Panc1 (cell line): ENCODE measurements around the gene PPM1K. TPM values are rescaled to one million over a fixed set of nuclear protein-coding genes. Genes with fewer than 3 reads are reported as not detected.

ENCODE experiments used
- ATAC-seq: fragments of 200-7000 bp; cut with Tn5 transposase; 2 replicates; pipeline ENCODE4 v1.9.1; 2020; ENCODE audit warnings: mild to moderate bottlenecking, moderate library complexity
- BruUV-seq: library from RNA; stranded (reverse); fragments of 400-500 nt; replicated peaks from 2 replicates; lab custom pipeline; 2021; lab: Mats Ljungman, UMichigan
- CTCF ChIA-PET: fragments of 300-600 bp; sonication (Branson Sonifier 250); formaldehyde crosslinking; loops from one replicate; lab custom pipeline; 2022; ENCODE audit warnings: antibody characterized with exemption; lab: Charles Lee
- POLR2A ChIA-PET: fragments of 300-600 bp; sonication (Branson Sonifier 250); formaldehyde crosslinking; loops from one replicate; lab custom pipeline; 2022; ENCODE audit warnings: antibody characterized with exemption; lab: Charles Lee
- DNase-seq: peaks from one replicate; pipeline ENCODE4 v3.0.0-alpha.2; 2010; ENCODE audit warnings: low read depth, low spot score
- H3K27ac ChIP-seq: 2 replicates; pipeline ENCODE4 v1.5.1; 2011; ENCODE audit warnings: mild to moderate bottlenecking, low read length, inconsistent platforms
- H3K27me3 ChIP-seq: fragments of 200-500 bp; sonication (Bioruptor generic); 2 replicates; pipeline ENCODE4 v1.6.0; 2014; ENCODE audit warnings: low read length, inconsistent platforms; ENCODE audit not compliant: control insufficient read depth, insufficient read depth
- H3K36me3 ChIP-seq: fragments of 200-500 bp; sonication (Bioruptor generic); 2 replicates; pipeline ENCODE4 v1.5.1; 2014; ENCODE audit warnings: inconsistent platforms, mild to moderate bottlenecking, low read length, moderate library complexity; ENCODE audit not compliant: control insufficient read depth, insufficient read depth
- H3K4me1 ChIP-seq: 2 replicates; pipeline ENCODE4 v1.5.1; 2011; ENCODE audit warnings: inconsistent platforms, mild to moderate bottlenecking, low read length, moderate library complexity; ENCODE audit not compliant: control insufficient read depth, insufficient read depth
- H3K4me3 ChIP-seq, 2 experiments: 2 replicates each; pipeline ENCODE4 v1.5.1; 2011 to 2012; ENCODE audit warnings: low read depth in 2 of 2, low read length in 2 of 2, mild to moderate bottlenecking in 2 of 2, inconsistent platforms in 1 of 2, moderate library complexity in 1 of 2
- H3K9me3 ChIP-seq: fragments of 200-500 bp; sonication (Bioruptor generic); 2 replicates; pipeline ENCODE4 v1.5.1; 2014; ENCODE audit warnings: low read depth, mild to moderate bottlenecking, inconsistent platforms, low read length, moderate library complexity; ENCODE audit not compliant: control insufficient read depth, insufficient read depth
- CTCF ChIP-seq: fragments of 450-650 bp; IDR thresholded peaks from 2 replicates; pipeline ENCODE4 v1.5.1; 2017; ENCODE audit warnings: mild to moderate bottlenecking
- POLR2AphosphoS5 ChIP-seq: IDR thresholded peaks from 2 replicates; pipeline ENCODE4 v1.6.1; 2012; ENCODE audit warnings: mild to moderate bottlenecking, low read depth, low read length, moderate library complexity
- REST ChIP-seq, 2 experiments: IDR thresholded peaks; 2 replicates each; pipeline ENCODE4 v1.6.1; 2011 to 2012; ENCODE audit warnings: low read depth in 2 of 2, control low read depth in 1 of 2, low read length in 1 of 2, mild to moderate bottlenecking in 1 of 2, moderate library complexity in 1 of 2; ENCODE audit not compliant: insufficient read depth in 1 of 2
- SIN3A ChIP-seq: IDR thresholded peaks from 2 replicates; pipeline ENCODE4 v1.6.1; 2012; ENCODE audit warnings: low read depth, mild to moderate bottlenecking, low read length, moderate library complexity, borderline replicate concordance; ENCODE audit not compliant: insufficient read depth
- TCF7L2 ChIP-seq: IDR thresholded peaks from 2 replicates; pipeline ENCODE4 v1.6.1; 2011; ENCODE audit warnings: mild to moderate bottlenecking, low read depth, low read length, inconsistent platforms
- in situ Hi-C: cut with HindIII; loops from 2 replicates; pipeline ENCODE4 v1.10.0; 2016; ENCODE audit warnings: low sequenced_read_pairs, low pct_unique_long_range_greater_than_20kb
- intact Hi-C: fragments of 100-400 bp; cut with micrococcal nuclease; formaldehyde crosslinking; loops from one replicate; pipeline ENCODE4 v1.10.0; 2022; ENCODE audit not compliant: unreplicated experiment
- total RNA-seq: library from RNA; stranded (reverse); gene quantifications from one replicate; pipeline ENCODE4 v1.2.1, GENCODE V29; 2021; ENCODE audit not compliant: unreplicated experiment

Gene PPM1K
- total RNA-seq, 1 experiment from 2014 or later: 2.1 TPM

GRCh38 chr4:88230969-88231771 is 53.2 kb downstream of the PPM1K start:
- no peak for DNase-seq
- intact Hi-C loops: no loop called here
- Histone ChIP-seq H3K36me3 (no peaks in the 10 kb centered on the region), H3K27ac (no peak overlapping the region), H3K4me3 (no peak overlapping the region), H3K9me3 (no peaks in the 10 kb centered on the region), H3K27me3 (no peaks in the 10 kb centered on the region), H3K4me1 (no peaks in the 10 kb centered on the region)
- ChIA-PET CTCF (no interaction called here), POLR2A (interaction anchor here (0.6 kb wide), 1 partner anchor 107 kb away, joined by 4 read pairs; no protein-coding TSS in a partner anchor)
- in situ Hi-C loops: no loop called here
- no TSS peak for BruUV-seq
- no peak for ATAC-seq
- TF ChIP-seq SIN3A: no peak
- no peak for TF ChIP-seq REST (IDR thresholded peaks at IDR 0.05; ENCODE audit: insufficient read depth in 1 of 2, low read depth in 2 of 2, low read length in 1 of 2)
- TF ChIP-seq CTCF: no peak
- TF ChIP-seq TCF7L2: no peak
- TF ChIP-seq POLR2AphosphoS5: no peak

GRCh38 chr4:88230461-88230891 is 53.9 kb downstream of the PPM1K start:
- H3K27me3 ChIP-seq: no peaks in the 10 kb centered on the region
- POLR2A ChIA-PET: interaction anchor here (0.6 kb wide), 1 partner anchor 107 kb away, joined by 4 read pairs; no protein-coding TSS in a partner anchor
- no peak for TF ChIP-seq CTCF
- TF ChIP-seq POLR2AphosphoS5: no peak
- no peak for TF ChIP-seq REST (IDR thresholded peaks at IDR 0.05; ENCODE audit: insufficient read depth in 1 of 2, low read depth in 2 of 2, low read length in 1 of 2)
- TF ChIP-seq SIN3A: no peak
- no peak for TF ChIP-seq TCF7L2
- intact Hi-C loops: no loop called here
- no peaks in the 10 kb centered on the region for H3K36me3 ChIP-seq
- DNase-seq: no peak
- CTCF ChIA-PET: no interaction called here
- no TSS peak for BruUV-seq
- in situ Hi-C loops: no loop called here
- H3K9me3 ChIP-seq: no peaks in the 10 kb centered on the region
- H3K27ac ChIP-seq: no peak overlapping the region
- no peak for ATAC-seq
- H3K4me1 ChIP-seq: no peaks in the 10 kb centered on the region
- no peak overlapping the region for H3K4me3 ChIP-seq
